HEK293 (cell line): Measurements from ENCODE around the gene KCNJ1.

ENCODE experiments used
- CTCF ChIA-PET: fragments of 350-600 bp; formaldehyde crosslinking; extraction: SDS; loops from one replicate; lab custom pipeline; 2021; ENCODE audit warnings: antibody characterized with exemption; lab: Yijun Ruan, JAX
- POLR2A ChIA-PET: fragments of 300-600 bp; formaldehyde crosslinking; extraction: SDS; loops from one replicate; lab custom pipeline; 2020; ENCODE audit warnings: antibody characterized with exemption, inconsistent platforms; lab: Yijun Ruan, JAX
- H3K27ac ChIP-seq: fragments of 200-500 bp; sonication (Bioruptor generic); 2 replicates; pipeline ENCODE4 v1.5.1; 2014; ENCODE audit warnings: low read depth, low read length, control low read depth, inconsistent platforms; ENCODE audit errors: extremely low read depth
- H3K36me3 ChIP-seq, 2 experiments: fragments of 200-500 bp in 1 of 2; sonication (Bioruptor generic) in 1 of 2; 1 replicate in 1 of 2; 2 replicates in 1 of 2; pipeline ENCODE4 v1.5.1; 2014 to 2017; ENCODE audit warnings: inconsistent platforms in 2 of 2, low read length in 2 of 2; ENCODE audit not compliant: control insufficient read depth in 2 of 2, insufficient read depth in 1 of 2
- H3K4me1 ChIP-seq: fragments of 200-500 bp; sonication (Bioruptor generic); 2 replicates; pipeline ENCODE4 v1.5.1; 2014; ENCODE audit warnings: mild to moderate bottlenecking, low read length, inconsistent platforms; ENCODE audit not compliant: control insufficient read depth, insufficient read depth
- H3K4me3 ChIP-seq: 2 replicates; pipeline ENCODE4 v1.5.1; 2011; ENCODE audit warnings: low read depth, mild to moderate bottlenecking, control low read depth, low read length, moderate library complexity
- H3K9me3 ChIP-seq: fragments of 200-500 bp; sonication (Bioruptor generic); 2 replicates; pipeline ENCODE4 v1.5.1; 2014; ENCODE audit warnings: low read depth, low read length, inconsistent platforms; ENCODE audit not compliant: control insufficient read depth, insufficient read depth
- KLF7 ChIP-seq: fragments of 450-650 bp; formaldehyde crosslinking; IDR thresholded peaks from 2 replicates; pipeline ENCODE4 v1.5.1; 2016; ENCODE audit warnings: missing biosample characterization, missing genetic modification characterization, borderline replicate concordance
- SP2 ChIP-seq: fragments of 450-650 bp; formaldehyde crosslinking; IDR thresholded peaks from 2 replicates; pipeline ENCODE4 v1.5.1; 2016; ENCODE audit warnings: missing biosample characterization, missing genetic modification characterization
- SP3 ChIP-seq: fragments of 450-650 bp; formaldehyde crosslinking; IDR thresholded peaks from 2 replicates; pipeline ENCODE4 v1.5.1; 2016; ENCODE audit warnings: missing biosample characterization, missing genetic modification characterization
- ZBTB21 ChIP-seq: fragments of 450-650 bp; formaldehyde crosslinking; IDR thresholded peaks from 2 replicates; pipeline ENCODE4 v1.5.1; 2017; ENCODE audit warnings: missing biosample characterization, missing genetic modification characterization
- ZBTB48 ChIP-seq: fragments of 450-650 bp; formaldehyde crosslinking; IDR thresholded peaks from 2 replicates; pipeline ENCODE4 v1.5.1; 2016; ENCODE audit warnings: missing biosample characterization, missing genetic modification characterization
- ZEB2 ChIP-seq: fragments of 450-650 bp; formaldehyde crosslinking; IDR thresholded peaks from 2 replicates; pipeline ENCODE4 v1.5.1; 2016; ENCODE audit warnings: missing biosample characterization, missing genetic modification characterization
- ZNF112 ChIP-seq: fragments of 450-650 bp; formaldehyde crosslinking; IDR thresholded peaks from 2 replicates; pipeline ENCODE4 v1.5.0; 2017; ENCODE audit warnings: missing biosample characterization, missing genetic modification characterization
- ZNF140 ChIP-seq: fragments of 450-650 bp; formaldehyde crosslinking; IDR thresholded peaks from 2 replicates; pipeline ENCODE4 v1.5.1; 2016; ENCODE audit warnings: missing biosample characterization, missing genetic modification characterization
- ZNF202 ChIP-seq: fragments of 450-650 bp; formaldehyde crosslinking; IDR thresholded peaks from 2 replicates; pipeline ENCODE4 v1.5.1; 2016; ENCODE audit warnings: missing biosample characterization, missing genetic modification characterization, borderline replicate concordance
- ZNF223 ChIP-seq: fragments of 450-650 bp; formaldehyde crosslinking; IDR thresholded peaks from 2 replicates; pipeline ENCODE4 v1.5.1; 2016; ENCODE audit warnings: missing biosample characterization, missing genetic modification characterization
- ZNF335 ChIP-seq: fragments of 450-650 bp; formaldehyde crosslinking; conservative IDR thresholded peaks from 2 replicates; pipeline ENCODE4 v1.5.1; 2016; ENCODE audit warnings: missing biosample characterization, missing genetic modification characterization
- ZNF521 ChIP-seq: fragments of 450-650 bp; formaldehyde crosslinking; IDR thresholded peaks from 2 replicates; pipeline ENCODE4 v1.5.1; 2017; ENCODE audit warnings: missing biosample characterization, mild to moderate bottlenecking, missing genetic modification characterization
- ZNF549 ChIP-seq: fragments of 450-650 bp; IDR thresholded peaks from 2 replicates; pipeline ENCODE4 v1.5.1; 2018; ENCODE audit warnings: missing biosample characterization, missing genetic modification characterization, mild to moderate bottlenecking, inconsistent platforms, moderate library complexity
- ZNF629 ChIP-seq: fragments of 450-650 bp; formaldehyde crosslinking; IDR thresholded peaks from 2 replicates; pipeline ENCODE4 v1.5.1; 2017; ENCODE audit warnings: missing biosample characterization, missing genetic modification characterization
- ZNF654 ChIP-seq: fragments of 450-650 bp; formaldehyde crosslinking; IDR thresholded peaks from 2 replicates; pipeline ENCODE4 v1.5.1; 2016; ENCODE audit warnings: low read depth, missing biosample characterization, missing genetic modification characterization
- ZNF660 ChIP-seq: fragments of 450-650 bp; IDR thresholded peaks from 2 replicates; pipeline ENCODE4 v1.5.1; 2018; ENCODE audit warnings: missing biosample characterization, mild to moderate bottlenecking, missing genetic modification characterization
- ZNF777 ChIP-seq: fragments of 450-650 bp; formaldehyde crosslinking; IDR thresholded peaks from 2 replicates; pipeline ENCODE4 v1.5.1; 2017; ENCODE audit warnings: missing biosample characterization, missing genetic modification characterization, borderline replicate concordance
- ZNF837 ChIP-seq: fragments of 450-650 bp; formaldehyde crosslinking; IDR thresholded peaks from 2 replicates; pipeline ENCODE4 v1.5.1; 2016; ENCODE audit warnings: missing biosample characterization, missing genetic modification characterization
- TF ChIP-seq, protein P1 (sequence below): fragments of 450-650 bp; formaldehyde crosslinking; IDR thresholded peaks from 2 replicates; pipeline ENCODE4 v1.5.1; 2016; ENCODE audit warnings: missing biosample characterization, missing genetic modification characterization
- TF ChIP-seq, protein P2 (sequence below): fragments of 450-650 bp; formaldehyde crosslinking; IDR thresholded peaks from 2 replicates; pipeline ENCODE4 v1.5.1; 2016; ENCODE audit warnings: missing biosample characterization, missing genetic modification characterization
- TF ChIP-seq, protein P3 (sequence below): fragments of 450-650 bp; formaldehyde crosslinking; IDR thresholded peaks from 2 replicates; pipeline ENCODE4; 2016; ENCODE audit warnings: missing biosample characterization, missing genetic modification characterization
- TF ChIP-seq, protein P4 (sequence below): fragments of 450-650 bp; formaldehyde crosslinking; IDR thresholded peaks from 2 replicates; pipeline ENCODE4 v1.5.1; 2017; ENCODE audit warnings: missing biosample characterization, missing genetic modification characterization
- TF ChIP-seq, protein P5 (sequence below): fragments of 450-650 bp; formaldehyde crosslinking; IDR thresholded peaks from 2 replicates; pipeline ENCODE4 v1.5.1; 2016; ENCODE audit warnings: missing biosample characterization, missing genetic modification characterization

KCNJ1 gene

DNA sequence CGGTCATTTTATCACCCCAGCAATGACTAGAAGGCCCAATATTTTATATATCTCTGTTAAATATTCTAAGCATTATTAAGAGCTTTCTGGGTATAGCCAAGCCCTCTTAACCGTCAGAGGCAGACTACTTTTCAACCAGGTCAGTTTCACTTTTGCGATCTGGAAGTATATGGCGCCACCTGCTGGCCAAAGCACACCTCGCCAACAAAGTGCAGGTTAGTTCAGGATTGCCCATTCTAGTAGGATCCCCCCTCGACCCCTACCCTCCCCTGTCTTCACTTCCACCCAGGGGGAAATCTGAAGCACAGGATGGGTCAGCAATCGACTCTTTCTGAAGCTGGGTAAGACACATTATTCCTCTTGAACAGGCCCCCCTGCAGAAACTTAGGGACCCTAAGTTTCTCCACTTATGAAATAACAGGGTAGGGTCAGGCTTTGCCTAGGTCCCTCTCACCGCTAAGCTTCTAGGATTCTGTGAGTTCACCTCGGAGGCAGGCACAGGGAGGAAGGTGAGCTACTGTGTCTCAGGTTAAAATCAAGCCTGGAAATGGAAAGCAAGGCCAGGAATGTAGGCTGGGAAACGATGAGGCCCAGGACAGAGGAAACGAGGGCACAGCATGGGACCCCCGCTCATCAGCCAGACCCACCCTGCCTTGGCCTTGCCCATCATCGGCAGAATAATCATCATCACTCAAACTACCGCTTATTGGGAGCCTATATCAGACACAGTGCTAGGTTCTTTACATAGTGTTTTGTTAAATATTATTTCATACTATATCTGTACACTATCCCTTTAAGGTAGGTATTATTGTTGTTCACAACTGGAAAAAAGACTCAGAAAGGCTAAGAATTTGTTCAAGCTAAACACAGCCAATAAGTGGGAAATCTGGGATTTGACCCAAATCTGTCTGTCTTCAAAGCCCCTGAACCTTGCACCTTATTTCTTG is 35.6 kb downstream of the KCNJ1 start:
- H3K27ac ChIP-seq = no peak overlapping the region
- ChIA-PET CTCF (interaction anchor here (0.5 to 4.9 kb wide), 58 partner anchors 9 to 1009 kb away, joined by 3 to 66 read pairs (median 4); no protein-coding TSS in a partner anchor), POLR2A (no interaction called here)
- no peaks in the 10 kb centered on the region for H3K4me1 ChIP-seq
- H3K4me3 ChIP-seq = no peak overlapping the region
- H3K36me3 ChIP-seq = no peaks in the 10 kb centered on the region
- TF ChIP-seq, protein P1, sequence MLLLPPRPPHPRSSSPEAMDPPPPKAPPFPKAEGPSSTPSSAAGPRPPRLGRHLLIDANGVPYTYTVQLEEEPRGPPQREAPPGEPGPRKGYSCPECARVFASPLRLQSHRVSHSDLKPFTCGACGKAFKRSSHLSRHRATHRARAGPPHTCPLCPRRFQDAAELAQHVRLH (tag by site-specific recombination) = no peak
- TF ChIP-seq ZNF549 (tag by site-specific recombination) (no peak), SP2 (no peak), ZNF837 (no peak), ZNF629 (no peak), ZNF654 (tag by site-specific recombination) (peak; percentile 82)
- TF ChIP-seq, protein P2, sequence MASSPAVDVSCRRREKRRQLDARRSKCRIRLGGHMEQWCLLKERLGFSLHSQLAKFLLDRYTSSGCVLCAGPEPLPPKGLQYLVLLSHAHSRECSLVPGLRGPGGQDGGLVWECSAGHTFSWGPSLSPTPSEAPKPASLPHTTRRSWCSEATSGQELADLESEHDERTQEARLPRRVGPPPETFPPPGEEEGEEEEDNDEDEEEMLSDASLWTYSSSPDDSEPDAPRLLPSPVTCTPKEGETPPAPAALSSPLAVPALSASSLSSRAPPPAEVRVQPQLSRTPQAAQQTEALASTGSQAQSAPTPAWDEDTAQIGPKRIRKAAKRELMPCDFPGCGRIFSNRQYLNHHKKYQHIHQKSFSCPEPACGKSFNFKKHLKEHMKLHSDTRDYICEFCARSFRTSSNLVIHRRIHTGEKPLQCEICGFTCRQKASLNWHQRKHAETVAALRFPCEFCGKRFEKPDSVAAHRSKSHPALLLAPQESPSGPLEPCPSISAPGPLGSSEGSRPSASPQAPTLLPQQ = no peak
- TF ChIP-seq, protein P3, sequence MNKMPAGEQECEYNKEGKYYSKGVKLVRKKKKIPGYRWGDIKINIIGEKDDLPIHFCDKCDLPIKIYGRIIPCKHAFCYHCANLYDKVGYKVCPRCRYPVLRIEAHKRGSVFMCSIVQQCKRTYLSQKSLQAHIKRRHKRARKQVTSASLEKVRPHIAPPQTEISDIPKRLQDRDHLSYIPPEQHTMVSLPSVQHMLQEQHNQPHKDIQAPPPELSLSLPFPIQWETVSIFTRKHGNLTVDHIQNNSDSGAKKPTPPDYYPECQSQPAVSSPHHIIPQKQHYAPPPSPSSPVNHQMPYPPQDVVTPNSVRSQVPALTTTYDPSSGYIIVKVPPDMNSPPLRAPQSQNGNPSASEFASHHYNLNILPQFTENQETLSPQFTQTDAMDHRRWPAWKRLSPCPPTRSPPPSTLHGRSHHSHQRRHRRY (tag by site-specific recombination) = no peak
- H3K9me3 ChIP-seq = no peaks in the 10 kb centered on the region

DNA sequence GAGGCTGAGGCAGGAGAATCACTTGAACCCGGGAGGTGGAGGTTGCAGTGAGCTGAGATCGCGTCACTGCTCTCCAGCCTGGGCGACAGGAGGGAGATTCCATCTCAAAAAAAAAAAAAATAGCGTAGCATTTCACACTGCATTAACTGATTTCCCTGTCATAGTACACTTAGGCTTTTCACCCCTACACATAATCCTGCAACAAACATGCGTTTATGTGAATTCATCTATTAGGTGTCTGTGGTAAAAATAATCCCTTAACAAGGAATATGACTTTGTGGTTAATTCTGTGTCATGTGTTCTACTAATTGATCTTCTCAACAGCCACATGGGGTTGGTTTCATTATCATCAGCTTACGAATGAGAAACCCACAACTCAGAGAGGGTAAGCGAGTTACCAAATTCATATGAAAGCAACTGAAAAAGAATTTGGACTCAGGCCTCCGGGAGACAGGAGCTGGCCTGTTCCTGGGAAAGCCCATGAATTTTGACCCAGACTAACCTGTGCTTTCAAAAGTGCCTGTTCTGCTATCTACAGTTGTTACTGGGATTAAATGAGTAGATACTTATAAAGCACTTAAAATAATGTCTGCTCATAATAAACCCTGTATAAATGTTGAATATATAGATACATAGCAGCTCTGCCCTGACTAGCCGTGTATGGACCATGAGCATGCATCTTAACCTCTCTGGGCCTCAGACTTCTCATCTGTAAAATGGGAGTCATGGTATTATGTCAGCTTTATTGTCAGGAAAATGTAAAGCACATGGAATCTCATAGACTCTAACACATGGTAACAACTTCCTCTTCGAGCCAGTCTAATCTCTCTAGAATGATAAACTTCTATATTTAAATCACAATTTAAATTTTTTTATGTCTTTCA is 36.6 kb downstream of the KCNJ1 start:
- Histone ChIP-seq H3K36me3 (no peaks in the 10 kb centered on the region), H3K4me1 (no peaks in the 10 kb centered on the region), H3K27ac (no peak overlapping the region), H3K9me3 (no peaks in the 10 kb centered on the region)
- CTCF ChIA-PET = interaction anchor here (0.6 to 4.9 kb wide), 48 partner anchors 9 to 801 kb away, joined by 3 to 66 read pairs (median 4); no protein-coding TSS in a partner anchor
- TF ChIP-seq SP3 (tag by site-specific recombination) (no peak), ZNF777 (tag by site-specific recombination) (no peak), ZBTB21 (tag by site-specific recombination) (no peak), ZBTB48 (tag by site-specific recombination) (no peak), ZNF112 (tag by site-specific recombination) (no peak), ZNF202 (tag by site-specific recombination) (no peak)
- TF ChIP-seq, all 188 proteins: peak for 0
- POLR2A ChIA-PET = no interaction called here
- H3K4me3 ChIP-seq = no peak overlapping the region

DNA sequence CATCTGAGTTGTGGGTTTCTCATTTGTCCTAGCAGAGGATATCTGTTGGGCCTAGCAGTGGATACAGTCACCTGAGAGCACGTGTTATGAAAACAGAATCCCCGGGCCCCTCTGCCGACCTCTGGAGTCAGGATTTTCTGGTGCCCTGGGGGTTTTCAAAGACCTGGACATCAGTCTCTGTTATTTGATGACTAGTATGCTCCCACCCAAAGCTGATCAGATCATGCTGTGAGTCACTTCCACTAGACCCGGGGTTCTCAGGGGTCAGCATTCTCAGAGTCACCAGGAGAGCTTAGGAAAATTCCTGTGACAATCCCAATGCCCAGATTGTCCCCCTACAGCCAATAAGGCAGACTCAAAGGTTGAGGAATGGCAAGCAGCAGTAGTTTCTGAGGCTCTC is 38.7 kb downstream of the KCNJ1 start:
- H3K4me1 ChIP-seq = no peaks in the 10 kb centered on the region
- ChIA-PET CTCF (interaction anchor here (0.6 to 4.9 kb wide), 6 partner anchors 20 to 922 kb away, joined by 3 to 66 read pairs (median 4); no protein-coding TSS in a partner anchor), POLR2A (no interaction called here)
- TF ChIP-seq ZNF335 (tag by site-specific recombination) = no peak
- TF ChIP-seq KLF7 (tag by site-specific recombination) = no peak
- TF ChIP-seq ZEB2 (tag by site-specific recombination) = no peak
- TF ChIP-seq, protein P4, sequence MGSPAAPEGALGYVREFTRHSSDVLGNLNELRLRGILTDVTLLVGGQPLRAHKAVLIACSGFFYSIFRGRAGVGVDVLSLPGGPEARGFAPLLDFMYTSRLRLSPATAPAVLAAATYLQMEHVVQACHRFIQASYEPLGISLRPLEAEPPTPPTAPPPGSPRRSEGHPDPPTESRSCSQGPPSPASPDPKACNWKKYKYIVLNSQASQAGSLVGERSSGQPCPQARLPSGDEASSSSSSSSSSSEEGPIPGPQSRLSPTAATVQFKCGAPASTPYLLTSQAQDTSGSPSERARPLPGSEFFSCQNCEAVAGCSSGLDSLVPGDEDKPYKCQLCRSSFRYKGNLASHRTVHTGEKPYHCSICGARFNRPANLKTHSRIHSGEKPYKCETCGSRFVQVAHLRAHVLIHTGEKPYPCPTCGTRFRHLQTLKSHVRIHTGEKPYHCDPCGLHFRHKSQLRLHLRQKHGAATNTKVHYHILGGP (tag by site-specific recombination) = no peak
- TF ChIP-seq ZNF223 = no peak
- TF ChIP-seq ZNF660 (tag by site-specific recombination) = no peak
- no peak for TF ChIP-seq ZNF140 (tag by site-specific recombination)
- TF ChIP-seq, protein P5, sequence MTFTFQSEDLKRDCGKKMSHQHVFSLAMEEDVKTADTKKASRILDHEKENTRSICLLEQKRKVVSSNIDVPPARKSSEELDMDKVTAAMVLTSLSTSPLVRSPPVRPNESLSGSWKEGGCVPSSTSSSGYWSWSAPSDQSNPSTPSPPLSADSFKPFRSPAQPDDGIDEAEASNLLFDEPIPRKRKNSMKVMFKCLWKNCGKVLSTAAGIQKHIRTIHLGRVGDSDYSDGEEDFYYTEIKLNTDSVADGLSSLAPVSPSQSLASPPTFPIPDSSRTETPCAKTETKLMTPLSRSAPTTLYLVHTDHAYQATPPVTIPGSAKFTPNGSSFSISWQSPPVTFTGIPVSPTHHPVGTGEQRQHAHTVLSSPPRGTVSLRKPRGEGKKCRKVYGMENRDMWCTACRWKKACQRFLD (tag by site-specific recombination) = no peak
- TF ChIP-seq ZNF521 (tag by site-specific recombination) = no peak

More for the DNA sequence above, 38.7 kb downstream of the KCNJ1 start:
- no peaks in the 10 kb centered on the region for H3K9me3 ChIP-seq
- no peak overlapping the region for H3K27ac ChIP-seq
- no peaks in the 10 kb centered on the region for H3K36me3 ChIP-seq
- H3K4me3 ChIP-seq = no peak overlapping the region
